Hepatocyte (in vitro differentiated cells): ENCODE data around the gene PHACTR2. TPM values are rescaled to one million over a fixed set of nuclear protein-coding genes. Genes with fewer than 3 reads are reported as not detected.

Experiments
- DNase-seq: peaks from one replicate; pipeline ENCODE4 v3.0.0-alpha.2; 2016; ENCODE audit warnings: low spot score
- H2AFZ ChIP-seq: fragments of 200-600 bp; sonication (generic); 2 replicates; pipeline ENCODE4 v1.6.0; 2016; ENCODE audit warnings: antibody characterized with exemption, mild to moderate bottlenecking
- H3K27ac ChIP-seq: fragments of 200-600 bp; sonication (generic); 2 replicates; pipeline ENCODE4 v1.5.1; 2016; ENCODE audit warnings: mild to moderate bottlenecking
- H3K27me3 ChIP-seq: fragments of 200-600 bp; sonication (generic); 2 replicates; pipeline ENCODE4 v1.6.1; 2016
- H3K36me3 ChIP-seq: fragments of 200-600 bp; sonication (generic); replicated peaks from 2 replicates; pipeline ENCODE4 v1.5.1; 2016; ENCODE audit warnings: low read depth; ENCODE audit not compliant: insufficient read depth
- H3K4me1 ChIP-seq: fragments of 200-600 bp; sonication (generic); 2 replicates; pipeline ENCODE4 v1.5.1; 2016; ENCODE audit warnings: mild to moderate bottlenecking, moderate library complexity; ENCODE audit not compliant: insufficient read depth
- H3K4me2 ChIP-seq: fragments of 200-600 bp; sonication (generic); 2 replicates; pipeline ENCODE4 v1.6.0; 2016
- H3K4me3 ChIP-seq: fragments of 200-600 bp; sonication (generic); 2 replicates; pipeline ENCODE4 v1.5.1; 2016; ENCODE audit warnings: mild to moderate bottlenecking
- H3K79me2 ChIP-seq: fragments of 200-600 bp; sonication (generic); 2 replicates; pipeline ENCODE4 v1.6.0; 2017; ENCODE audit warnings: mild to moderate bottlenecking
- H3K9me2 ChIP-seq: fragments of 200-600 bp; sonication (generic); replicated peaks from 2 replicates; pipeline ENCODE4 v1.6.0; 2017; ENCODE audit warnings: mild to moderate bottlenecking; ENCODE audit not compliant: insufficient read depth
- H3K9me3 ChIP-seq: fragments of 200-600 bp; sonication (generic); 2 replicates; pipeline ENCODE4 v1.5.1; 2016; ENCODE audit warnings: low read depth, mild to moderate bottlenecking
- H4K20me1 ChIP-seq: fragments of 200-600 bp; sonication (generic); 2 replicates; pipeline ENCODE4 v1.6.0; 2016; ENCODE audit warnings: mild to moderate bottlenecking; ENCODE audit not compliant: insufficient read depth, poor library complexity, severe bottlenecking
- CTCF ChIP-seq: fragments of 200-600 bp; sonication (generic); IDR thresholded peaks from 2 replicates; pipeline ENCODE4 v1.5.1; 2016; ENCODE audit warnings: antibody characterized with exemption, mild to moderate bottlenecking; ENCODE audit not compliant: poor library complexity
- EZH2 ChIP-seq: fragments of 200-600 bp; sonication (generic); IDR thresholded peaks from 2 replicates; pipeline ENCODE4 v1.6.1; 2016; ENCODE audit warnings: antibody characterized with exemption, mild to moderate bottlenecking, borderline replicate concordance
- EZH2phosphoT487 ChIP-seq: fragments of 200-600 bp; sonication (generic); IDR thresholded peaks from one replicate; pipeline ENCODE4 v1.6.1; 2018; ENCODE audit warnings: antibody characterized with exemption, mild to moderate bottlenecking, low read depth, moderate library complexity; ENCODE audit not compliant: unreplicated experiment, severe bottlenecking
- WGBS: methylation state at CpG from one replicate; pipeline ENCODE4 v1.1.6; 2016; ENCODE audit warnings: low lambda C conversion rate; ENCODE audit errors: missing lambda C conversion rate; 5-methylcytosine and 5-hydroxymethylcytosine counted together
- polyA plus RNA-seq: library from polyadenylated mRNA; unstranded; fragments of >200 nt; fragmentation: Nextera tagmentation; extraction: Ambion mirVana; gene quantifications from 2 replicates; pipeline ENCODE4 v1.2.1, GENCODE V29; 2016
- total RNA-seq: library from RNA; depleted of rRNA; stranded (reverse); fragments of >200 nt; gene quantifications from 2 replicates; pipeline ENCODE4 v1.2.3, GENCODE V29; 2014

Gene PHACTR2
- total and polyA plus RNA-seq, 2 experiments from 2014 or later: 86.6 to 111 TPM

GRCh38 chr6:143634486-143634885 is 43.3 kb upstream of the PHACTR2 start:
- Histone ChIP-seq H3K27ac (no peak overlapping the region), H4K20me1 (no peaks in the 10 kb centered on the region), H3K4me2 (no peak overlapping the region), H2AFZ (no peak overlapping the region), H3K27me3 (no peaks in the 10 kb centered on the region), H3K36me3 (no peaks in the 10 kb centered on the region), H3K4me3 (no peak overlapping the region), H3K9me2 (no peaks in the 10 kb centered on the region), H3K4me1 (no peaks in the 10 kb centered on the region), H3K79me2 (peaks cover 22% of the 10 kb centered on the region), H3K9me3 (no peaks in the 10 kb centered on the region)
- no peak for TF ChIP-seq EZH2
- TF ChIP-seq EZH2phosphoT487: no peak
- no peak for TF ChIP-seq CTCF
- WGBS: 61% methylated on average over 2 of the region's 2 CpGs
- DNase-seq: no peak

- Histone ChIP-seq H3K9me3 (no peaks in the 10 kb centered on the region), H3K4me1 (no peaks in the 10 kb centered on the region), H2AFZ (no peak overlapping the region), H3K4me2 (no peak overlapping the region), H3K9me2 (no peaks in the 10 kb centered on the region), H3K4me3 (no peak overlapping the region), H3K79me2 (peaks cover 19% of the 10 kb centered on the region), H3K27me3 (no peaks in the 10 kb centered on the region), H3K36me3 (no peaks in the 10 kb centered on the region), H3K27ac (no peak overlapping the region), H4K20me1 (no peaks in the 10 kb centered on the region)
- TF ChIP-seq EZH2 (no peak), CTCF (no peak), EZH2phosphoT487 (no peak)
- DNase-seq: no peak
- 77% methylated on average over 3 of the region's 3 CpGs for WGBS
These were observed 40.1 kb upstream of the PHACTR2 start for GRCh38 chr6:143637691-143638090.

- no peak overlapping the region for H3K27ac ChIP-seq
- H3K27me3 ChIP-seq: no peaks in the 10 kb centered on the region
- no peak for TF ChIP-seq EZH2phosphoT487
- TF ChIP-seq EZH2: no peak
- TF ChIP-seq CTCF: no peak
- H3K4me2 ChIP-seq: no peak overlapping the region
- H2AFZ ChIP-seq: no peak overlapping the region
- no peaks in the 10 kb centered on the region for H4K20me1 ChIP-seq
- no peak for DNase-seq
- H3K4me3 ChIP-seq: no peak overlapping the region
- H3K9me2 ChIP-seq: no peaks in the 10 kb centered on the region
- H3K79me2 ChIP-seq: no peaks in the 10 kb centered on the region
- H3K4me1 ChIP-seq: no peaks in the 10 kb centered on the region
- H3K36me3 ChIP-seq: no peaks in the 10 kb centered on the region
- H3K9me3 ChIP-seq: no peaks in the 10 kb centered on the region
- WGBS: 94% methylated on average over 2 of the region's 2 CpGs
These were observed 35.4 kb upstream of the PHACTR2 start for GRCh38 chr6:143642403-143642802.

GRCh38 chr6:143647191-143647590 is 30.6 kb upstream of the PHACTR2 start:
- H3K9me3 ChIP-seq: no peaks in the 10 kb centered on the region
- peaks cover 2% of the 10 kb centered on the region for H3K4me1 ChIP-seq
- no peaks in the 10 kb centered on the region for H3K9me2 ChIP-seq
- no peaks in the 10 kb centered on the region for H3K27me3 ChIP-seq
- no peak overlapping the region for H2AFZ ChIP-seq
- TF ChIP-seq EZH2 (no peak), EZH2phosphoT487 (no peak), CTCF (no peak)
- H4K20me1 ChIP-seq: no peaks in the 10 kb centered on the region
- no peak for DNase-seq
- H3K4me2 ChIP-seq: no peak overlapping the region
- no peaks in the 10 kb centered on the region for H3K79me2 ChIP-seq
- H3K27ac ChIP-seq: no peak overlapping the region
- 79% methylated on average over 3 of the region's 3 CpGs for WGBS
- H3K36me3 ChIP-seq: no peaks in the 10 kb centered on the region
- H3K4me3 ChIP-seq: no peak overlapping the region
